Dermis blood vessel endothelial cell (primary cell): Measurements from ENCODE around the gene CEP192. TPM values are rescaled to one million over a fixed set of nuclear protein-coding genes. Genes with fewer than 3 reads are reported as not detected.

ENCODE experiments used
- DNase-seq: peaks from one replicate; pipeline ENCODE4 v3.0.0; 2010
- total RNA-seq: library from RNA; depleted of rRNA; stranded (reverse); fragments of >200 nt; gene quantifications from 2 replicates; pipeline ENCODE4 v1.2.3, GENCODE V29; 2014

The CEP192 gene
- total RNA-seq, 1 donor from 2014 or later: 43.6 TPM

DNA sequence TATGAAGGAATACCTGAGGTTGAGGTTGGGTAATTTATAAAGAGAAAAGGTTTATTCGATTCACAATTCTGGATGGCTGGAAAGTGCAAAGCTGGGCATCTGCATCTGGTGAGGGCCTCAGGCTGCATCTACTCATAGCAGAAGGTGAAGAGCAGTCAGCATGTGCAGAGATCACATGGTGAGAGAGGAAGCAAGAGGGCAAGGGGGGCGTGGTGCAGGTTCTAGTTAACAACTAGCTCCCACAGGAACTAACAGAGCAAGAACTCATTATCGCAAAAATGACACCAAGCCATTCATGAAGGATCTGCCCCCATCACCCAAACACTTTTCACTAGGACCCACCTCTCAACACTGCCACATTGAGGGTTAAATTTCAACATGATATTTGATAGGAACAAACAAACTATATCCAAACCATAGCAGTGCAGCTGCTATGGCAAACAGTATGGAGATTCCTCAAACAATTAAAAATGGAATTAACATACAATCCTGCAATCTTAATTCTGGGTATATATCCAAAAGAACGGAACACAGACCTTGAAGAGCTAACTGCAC lies 154.6 kb downstream of the CEP192 start:
- DNase-seq: no peak

DNA sequence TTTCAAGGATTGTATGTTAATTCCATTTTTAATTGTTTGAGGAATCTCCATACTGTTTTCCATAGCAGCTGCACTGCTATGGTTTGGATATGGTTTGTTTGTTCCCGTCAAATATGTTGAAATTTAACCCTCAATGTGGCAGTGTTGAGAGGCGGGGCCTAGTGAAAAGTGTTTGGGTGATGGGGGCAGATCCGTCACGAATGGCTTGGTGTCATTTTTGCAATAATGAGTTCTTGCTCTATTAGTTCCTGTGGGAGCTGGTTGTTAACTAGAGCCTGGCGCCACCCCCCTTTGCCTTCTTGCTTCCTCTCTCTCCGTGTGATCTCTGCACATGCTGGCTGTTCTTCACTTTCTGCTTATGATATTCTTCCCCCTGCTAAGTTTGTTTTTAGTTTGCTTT lies 156.0 kb downstream of the CEP192 start:
- no peak for DNase-seq

DNA sequence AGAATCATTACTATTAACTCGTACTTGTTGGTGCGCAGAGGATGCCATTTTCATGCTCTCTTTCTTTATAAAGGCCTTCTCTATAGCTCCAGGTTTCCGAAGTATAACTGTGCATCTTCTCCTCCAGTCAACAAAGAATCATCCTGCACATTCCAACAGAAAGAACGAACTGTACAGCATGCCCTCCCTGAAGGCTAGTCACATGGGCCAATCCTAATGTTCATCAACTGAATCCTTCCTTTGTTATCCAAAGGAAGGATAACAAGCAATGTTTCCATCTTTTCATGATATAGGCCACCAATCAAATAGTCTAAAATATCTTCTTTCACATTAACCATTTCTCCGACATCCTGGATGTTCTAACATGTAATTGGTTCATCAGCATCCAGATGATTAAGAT lies 160.5 kb downstream of the CEP192 start:
- DNase-seq: no peak

DNA sequence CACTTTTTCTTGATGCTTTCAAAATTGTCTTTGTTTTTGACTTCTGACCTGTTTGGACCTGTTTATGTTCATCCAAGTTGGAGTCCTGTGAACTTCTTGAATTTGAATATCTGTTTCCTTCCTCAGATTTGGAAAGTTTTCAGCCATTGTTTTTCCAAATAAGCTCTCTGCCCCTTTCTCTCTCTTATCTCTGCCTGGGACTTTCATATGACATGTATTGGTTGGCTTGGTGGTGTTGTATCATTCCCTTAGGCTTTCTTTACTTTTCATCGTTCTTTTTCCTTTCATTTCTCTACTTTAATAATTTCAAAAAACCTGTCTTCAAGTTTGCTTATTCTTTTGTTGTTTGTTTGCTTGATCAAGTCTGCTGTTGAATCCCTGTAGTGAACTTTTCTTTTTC lies 167.3 kb downstream of the CEP192 start:
- no peak for DNase-seq

DNA sequence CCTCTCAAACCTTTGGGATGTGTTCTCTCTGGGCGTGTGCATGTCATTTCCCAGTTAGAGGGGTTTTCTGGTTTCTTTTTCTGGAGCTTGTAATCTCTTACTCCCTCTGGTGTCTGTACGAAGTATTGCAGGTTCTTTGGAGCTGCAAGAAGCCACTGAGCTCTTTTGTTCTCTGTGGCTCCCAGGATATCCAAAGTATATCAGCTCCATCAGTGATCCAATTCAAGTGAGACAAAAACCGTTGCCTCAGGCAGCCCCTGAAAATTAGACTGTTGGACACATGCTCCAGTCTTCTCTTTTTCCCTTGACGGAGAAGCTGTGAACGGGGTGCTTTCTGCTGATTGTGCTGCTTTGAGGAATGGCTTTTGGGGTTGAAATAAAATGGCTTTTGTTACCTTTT lies 168.4 kb downstream of the CEP192 start:
- DNase-seq: peak; percentile 83

DNA sequence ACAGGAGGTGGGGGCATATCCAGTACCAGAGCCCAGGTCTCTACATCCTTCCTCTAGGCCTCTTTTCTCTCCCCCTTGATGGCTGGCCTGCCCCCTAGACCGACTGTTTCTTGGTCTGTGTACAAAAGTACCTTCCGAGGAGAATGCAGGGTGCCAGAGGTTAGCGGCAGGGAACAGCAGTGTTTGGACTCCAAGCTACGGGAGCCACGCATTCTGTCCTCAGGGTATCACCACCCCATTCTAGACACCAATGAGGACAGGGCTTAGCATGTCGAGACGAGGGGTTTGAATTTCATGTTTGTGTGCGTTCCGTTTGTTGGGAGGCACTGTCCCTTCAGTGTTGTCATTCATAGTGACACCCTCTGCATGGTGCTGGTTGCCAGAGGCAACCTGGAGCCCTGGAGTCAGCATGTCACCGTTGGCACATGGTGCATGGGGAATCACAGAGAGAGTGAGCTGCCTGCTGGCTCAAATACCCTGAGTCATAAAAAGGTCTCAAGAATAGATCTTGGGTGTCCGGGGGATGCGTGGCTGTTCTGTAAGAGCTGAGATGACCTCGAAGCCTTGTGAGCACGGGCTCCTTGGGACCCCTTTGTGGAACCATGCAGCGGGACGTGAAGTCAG lies 170.2 kb downstream of the CEP192 start:
- DNase-seq: no peak

DNA sequence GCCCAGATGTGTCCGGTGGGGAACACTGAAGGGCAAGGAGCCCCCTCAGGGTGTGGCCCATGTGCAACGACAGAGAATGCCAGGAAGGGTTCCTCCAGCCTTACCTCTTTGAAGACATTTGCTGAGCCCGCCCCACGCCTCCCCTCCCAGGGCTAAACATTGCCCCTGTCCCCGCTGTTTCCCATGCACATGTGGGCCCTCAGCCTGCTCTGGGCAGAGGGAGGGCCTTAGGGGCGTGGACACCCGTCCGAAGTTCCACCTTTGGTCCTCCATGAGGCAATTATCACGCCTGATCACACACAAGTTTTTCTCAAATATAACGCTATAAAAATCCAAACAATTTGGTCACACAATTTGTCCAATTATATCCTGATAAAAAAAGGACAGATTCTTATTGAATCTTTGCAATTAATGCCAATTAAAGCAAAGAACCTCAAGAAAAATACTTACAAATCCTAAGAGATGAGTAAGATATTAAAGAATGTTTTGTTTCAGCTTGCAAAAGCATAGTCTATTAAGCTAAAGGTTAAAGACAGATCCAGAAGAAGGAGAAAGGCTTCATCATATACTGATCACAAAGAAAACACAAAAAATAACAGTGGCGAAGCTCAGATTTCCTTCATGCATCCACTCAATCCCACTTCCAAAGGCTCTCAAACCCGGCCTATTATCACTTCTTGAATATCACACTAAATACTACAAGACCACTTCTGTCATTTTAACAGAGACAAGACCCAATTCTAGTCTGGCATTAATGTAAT lies 172.2 kb downstream of the CEP192 start:
- no peak for DNase-seq

DNA sequence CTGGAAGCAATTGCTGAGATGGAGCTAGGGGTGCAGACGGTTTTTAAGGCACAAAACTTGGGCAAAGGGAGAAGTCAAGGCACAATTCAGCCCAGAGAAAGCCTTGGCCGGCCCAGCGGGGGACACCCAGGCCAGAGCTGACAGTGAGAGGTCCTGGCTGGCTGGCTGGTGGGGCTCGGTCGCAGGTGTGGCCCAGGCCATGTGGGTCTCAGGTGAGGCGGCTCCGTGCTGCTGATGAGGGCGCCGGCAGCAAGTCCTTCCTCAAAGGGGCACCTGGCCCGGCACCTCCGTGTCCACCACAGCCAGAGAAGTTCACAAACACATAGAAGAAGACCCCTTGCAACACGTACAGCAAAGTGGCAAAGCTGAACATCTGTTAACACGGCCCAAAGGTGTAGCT lies 173.2 kb downstream of the CEP192 start:
- no peak for DNase-seq

DNA sequence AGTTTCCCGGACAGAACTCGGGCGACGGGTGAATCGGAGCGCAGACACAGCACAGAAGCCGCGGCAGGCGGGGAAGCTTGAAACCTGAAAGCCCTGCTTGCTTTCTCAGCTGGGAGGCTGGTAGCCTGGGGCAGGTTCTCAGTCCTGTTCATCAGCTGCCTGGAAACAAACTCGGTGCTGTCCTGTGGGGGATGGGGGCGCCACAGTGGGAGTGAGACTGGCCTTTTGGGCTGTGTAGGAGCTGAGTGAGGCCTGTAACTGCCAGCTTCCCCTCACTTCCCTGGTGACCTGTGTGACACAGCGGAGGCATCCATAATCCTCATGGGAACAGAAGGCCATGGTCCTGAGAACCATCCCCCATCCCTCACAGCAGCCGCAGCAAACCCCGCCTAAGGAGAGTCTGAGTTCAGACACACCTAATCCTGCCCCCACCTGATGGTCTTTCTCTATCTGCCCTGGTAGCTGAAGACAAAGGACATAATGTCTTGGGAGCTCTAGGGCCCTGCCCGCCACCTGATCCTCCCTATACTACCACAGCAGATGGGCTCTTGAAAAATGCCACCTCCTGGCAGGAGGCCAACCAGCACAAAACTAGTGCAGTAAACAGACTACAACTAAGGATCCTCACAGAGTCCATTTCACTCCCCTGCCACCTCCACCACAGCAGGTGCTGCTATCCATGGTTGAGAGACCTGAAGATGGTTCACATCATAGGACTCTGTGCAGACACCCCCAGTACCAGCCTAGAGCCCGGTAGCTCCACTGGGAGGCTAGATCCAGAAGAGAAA lies 174.7 kb downstream of the CEP192 start:
- DNase-seq: no peak

DNA sequence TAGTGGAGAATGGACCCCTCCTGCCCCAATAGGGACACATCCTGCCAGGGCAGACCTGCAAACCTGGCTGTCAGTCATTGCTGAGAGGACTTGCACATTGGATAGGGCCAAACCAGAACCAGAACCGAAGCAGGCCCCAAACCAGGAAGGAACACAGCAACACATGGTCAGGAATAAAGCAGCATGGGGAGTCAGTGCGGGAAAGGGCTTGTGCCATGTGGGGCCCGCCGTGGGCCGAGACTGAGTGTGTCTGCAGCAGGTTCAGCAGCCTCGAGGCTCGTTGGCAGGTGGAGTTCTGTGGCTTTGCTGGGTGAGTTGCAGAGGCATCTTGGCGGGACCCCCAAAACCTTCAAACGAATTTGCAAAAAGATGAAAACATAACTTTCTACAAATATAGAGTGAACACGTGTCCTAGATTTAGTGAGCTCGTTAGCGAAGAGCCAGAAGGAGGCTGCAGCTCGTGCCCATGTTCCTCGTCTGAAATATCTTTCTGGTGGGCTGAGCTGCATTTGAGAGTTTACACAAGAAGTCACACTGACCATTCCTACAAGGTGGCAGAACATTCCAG lies 182.5 kb downstream of the CEP192 start:
- DNase-seq: no peak

Other genes with a start within 250 kb of the CEP192 start
- 21.3 and 31.4 TPM in 2 replicates for gene PTPN2, start 107.1 kb upstream of the CEP192 start, total RNA-seq
- 63.0 and 84.0 TPM in 2 replicates for gene SEH1L, start 43.4 kb upstream of the CEP192 start, total RNA-seq
- gene LDLRAD4, start 227.4 kb downstream of the CEP192 start, total RNA-seq: 15.9 and 20.1 TPM in 2 replicates